Caco-2 (cell line): Measurements from ENCODE around the gene ADAMTS9. TPM values are rescaled to one million over a fixed set of nuclear protein-coding genes. Genes with fewer than 3 reads are reported as not detected.

ENCODE experiments used
- BruUV-seq: library from RNA; stranded (reverse); fragments of 400-500 nt; replicated peaks from 2 replicates; lab custom pipeline; 2021; lab: Mats Ljungman, UMichigan
- CTCF ChIA-PET: fragments of 300-600 bp; sonication (Branson Sonifier 250); formaldehyde crosslinking; loops from one replicate; lab custom pipeline; 2022; ENCODE audit warnings: antibody characterized with exemption; lab: Charles Lee
- POLR2A ChIA-PET: fragments of 300-600 bp; sonication (Branson Sonifier 250); formaldehyde crosslinking; loops from one replicate; lab custom pipeline; 2022; ENCODE audit warnings: antibody characterized with exemption; lab: Charles Lee
- DNase-seq, 2 experiments: peaks; one replicate each; pipeline versions ENCODE4 v3.0.0 to v3.0.0-alpha.2; 2020 to 2022
- H3K27me3 ChIP-seq: replicated peaks from 2 replicates; pipeline ENCODE4 v1.6.0; 2011; ENCODE audit warnings: low read length; ENCODE audit not compliant: control insufficient read depth, insufficient read depth
- H3K36me3 ChIP-seq: 2 replicates; pipeline ENCODE4 v1.5.1; 2011; ENCODE audit warnings: low read length; ENCODE audit not compliant: control insufficient read depth, insufficient read depth
- H3K4me1 ChIP-seq: fragments of 250-450 bp; sonication (Bioruptor Pico); 2 replicates; pipeline ENCODE4 v1.5.1; 2020; ENCODE audit warnings: mild to moderate bottlenecking
- H3K4me3 ChIP-seq: 2 replicates; pipeline ENCODE4 v1.5.1; 2011; ENCODE audit warnings: low read depth, mild to moderate bottlenecking, control low read depth, low read length
- H3K9me3 ChIP-seq: fragments of 250-450 bp; sonication (Bioruptor Pico); 2 replicates; pipeline ENCODE4 v1.5.1; 2020; ENCODE audit warnings: mild to moderate bottlenecking, moderate library complexity
- H3K27ac Mint-ChIP-seq: one replicate; pipeline ENCODE4 v1.8.0; 2022; ENCODE audit warnings: mixed read lengths; ENCODE audit not compliant: unreplicated experiment
- H3K27me3 Mint-ChIP-seq: one replicate; pipeline ENCODE4 v1.8.0; 2022; ENCODE audit warnings: mixed read lengths; ENCODE audit not compliant: insufficient read depth, unreplicated experiment
- H3K36me3 Mint-ChIP-seq: one replicate; pipeline ENCODE4 v1.8.0; 2022; ENCODE audit warnings: mild to moderate bottlenecking, mixed read lengths; ENCODE audit not compliant: insufficient read depth, unreplicated experiment
- H3K4me1 Mint-ChIP-seq: one replicate; pipeline ENCODE4 v1.8.0; 2022; ENCODE audit warnings: low read depth, mixed read lengths; ENCODE audit not compliant: unreplicated experiment
- H3K4me3 Mint-ChIP-seq: one replicate; pipeline ENCODE4 v1.8.0; 2022; ENCODE audit warnings: mild to moderate bottlenecking, moderate library complexity, mixed read lengths; ENCODE audit not compliant: unreplicated experiment
- H3K9me3 Mint-ChIP-seq: one replicate; pipeline ENCODE4 v1.8.0; 2022; ENCODE audit warnings: mixed read lengths; ENCODE audit not compliant: unreplicated experiment
- intact Hi-C: fragments of 100-400 bp; cut with micrococcal nuclease; formaldehyde crosslinking; loops from one replicate; pipeline ENCODE4 v1.10.0; 2022; ENCODE audit not compliant: unreplicated experiment
- total RNA-seq: library from RNA; stranded (reverse); gene quantifications from 2 replicates; pipeline ENCODE4 v1.2.3, GENCODE V29; 2022
- TF ChIP-seq, protein P1 (sequence below), 2 experiments: fragments of 200-600 bp in 1 of 2; IDR thresholded peaks; 1 replicate in 1 of 2; 2 replicates in 1 of 2; pipeline versions ENCODE4 v1.5.1 to v1.8.0; 2011 to 2022; ENCODE audit warnings: antibody characterized with exemption in 1 of 2, control low read depth in 1 of 2, inconsistent platforms in 1 of 2, low read depth in 1 of 2, low read length in 1 of 2, mild to moderate bottlenecking in 1 of 2, moderate library complexity in 1 of 2; ENCODE audit not compliant: insufficient read depth in 1 of 2, severe bottlenecking in 1 of 2, unreplicated experiment in 1 of 2

Gene ADAMTS9
- total RNA-seq, 1 experiment from 2014 or later: 4.0 TPM

DNA sequence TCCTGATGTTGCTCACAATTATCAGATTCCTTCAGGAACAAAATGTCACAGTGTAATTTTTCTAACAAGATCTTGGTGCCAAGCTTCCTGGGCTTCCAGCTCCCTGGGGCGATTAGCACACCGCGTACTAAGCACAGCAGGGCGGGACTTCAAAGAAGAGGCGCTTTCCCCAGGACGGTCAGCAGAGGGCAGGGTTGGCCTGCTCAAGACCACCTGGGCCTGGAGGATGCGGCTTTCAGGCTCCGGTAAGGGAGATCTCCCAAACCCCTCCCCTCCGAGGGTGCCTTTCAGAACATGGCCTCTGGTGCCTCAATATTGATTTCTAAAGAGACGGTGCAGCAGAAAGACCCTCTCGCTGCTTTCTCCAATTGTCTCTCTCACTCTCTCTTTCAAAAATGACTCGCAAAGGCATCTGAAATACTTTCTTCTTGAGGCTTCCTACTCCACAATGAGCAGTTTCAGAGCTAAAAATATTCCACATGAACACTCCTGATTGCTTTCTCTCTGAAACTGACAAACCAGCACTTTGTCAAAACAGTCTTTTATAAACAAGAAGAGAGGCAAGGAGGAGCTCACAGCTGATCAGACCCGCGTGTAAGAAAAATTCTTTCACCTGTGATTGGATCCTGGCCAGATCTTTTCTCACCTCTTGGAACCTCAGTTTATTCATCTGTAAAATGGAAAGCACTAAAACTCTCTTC lies 154.0 kb downstream of the ADAMTS9 start:
- intact Hi-C loops: loop anchor here (1.0 to 10.0 kb wide), 11 partner anchors 119 to 1199 kb away; no protein-coding TSS in a partner anchor
- peak; percentile 90 to 91 for DNase-seq
- Mint-ChIP-seq H3K27ac (no peak overlapping the region), H3K9me3 (no peaks in the 10 kb centered on the region), H3K4me1 (peaks cover 8% of the 10 kb centered on the region), H3K36me3 (peaks cover 6% of the 10 kb centered on the region), H3K27me3 (no peaks in the 10 kb centered on the region), H3K4me3 (no peak overlapping the region)
- Histone ChIP-seq H3K27me3 (no peaks in the 10 kb centered on the region), H3K36me3 (no peaks in the 10 kb centered on the region), H3K4me3 (no peak overlapping the region), H3K4me1 (peaks cover 16% of the 10 kb centered on the region), H3K9me3 (no peaks in the 10 kb centered on the region)
- ChIA-PET CTCF (interaction anchor here (0.5 to 1.4 kb wide), 13 partner anchors 17 to 192 kb away, joined by 3 to 6 read pairs (median 4); partner anchors contain the start of gene ADAMTS9), POLR2A (no interaction called here)
- TF ChIP-seq, protein P1, sequence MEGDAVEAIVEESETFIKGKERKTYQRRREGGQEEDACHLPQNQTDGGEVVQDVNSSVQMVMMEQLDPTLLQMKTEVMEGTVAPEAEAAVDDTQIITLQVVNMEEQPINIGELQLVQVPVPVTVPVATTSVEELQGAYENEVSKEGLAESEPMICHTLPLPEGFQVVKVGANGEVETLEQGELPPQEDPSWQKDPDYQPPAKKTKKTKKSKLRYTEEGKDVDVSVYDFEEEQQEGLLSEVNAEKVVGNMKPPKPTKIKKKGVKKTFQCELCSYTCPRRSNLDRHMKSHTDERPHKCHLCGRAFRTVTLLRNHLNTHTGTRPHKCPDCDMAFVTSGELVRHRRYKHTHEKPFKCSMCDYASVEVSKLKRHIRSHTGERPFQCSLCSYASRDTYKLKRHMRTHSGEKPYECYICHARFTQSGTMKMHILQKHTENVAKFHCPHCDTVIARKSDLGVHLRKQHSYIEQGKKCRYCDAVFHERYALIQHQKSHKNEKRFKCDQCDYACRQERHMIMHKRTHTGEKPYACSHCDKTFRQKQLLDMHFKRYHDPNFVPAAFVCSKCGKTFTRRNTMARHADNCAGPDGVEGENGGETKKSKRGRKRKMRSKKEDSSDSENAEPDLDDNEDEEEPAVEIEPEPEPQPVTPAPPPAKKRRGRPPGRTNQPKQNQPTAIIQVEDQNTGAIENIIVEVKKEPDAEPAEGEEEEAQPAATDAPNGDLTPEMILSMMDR (IDR thresholded peaks at IDR 0.05; ENCODE audit: insufficient read depth in 1 of 2, low read depth in 1 of 2, low read length in 1 of 2, severe bottlenecking in 1 of 2, unreplicated experiment in 1 of 2): peak; percentile 86 to 89
- BruUV-seq: no TSS peak

DNA sequence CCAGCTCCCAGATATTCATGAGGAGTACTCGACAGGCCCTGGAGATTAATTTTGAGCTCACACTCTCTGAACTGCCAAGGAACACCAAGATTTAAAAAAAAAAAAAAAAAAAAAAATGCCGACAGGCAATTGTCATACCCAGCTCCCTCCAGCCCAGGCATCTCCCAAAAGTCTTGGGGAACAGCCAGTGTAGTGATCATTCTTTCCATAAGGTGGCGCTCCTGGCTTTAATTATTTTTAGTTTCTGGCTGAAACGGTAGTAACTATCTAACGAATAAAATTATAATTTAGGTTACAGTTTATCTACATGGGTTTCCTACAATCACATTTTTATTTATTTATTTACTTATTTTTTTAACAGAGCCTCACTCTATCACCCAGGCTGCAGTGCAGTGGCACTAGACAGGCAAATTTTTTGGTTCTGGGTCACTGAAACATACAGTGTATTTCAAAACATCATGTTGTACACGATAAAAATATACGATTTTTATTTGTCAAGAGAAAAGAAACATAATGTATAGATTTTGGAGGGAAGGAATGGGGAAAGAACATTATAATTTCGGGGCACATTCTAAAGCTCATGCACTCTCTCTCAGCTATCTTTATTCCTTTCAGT lies 157.3 kb downstream of the ADAMTS9 start:
- Mint-ChIP-seq H3K27ac (no peak overlapping the region), H3K4me1 (no peaks in the 10 kb centered on the region), H3K9me3 (no peaks in the 10 kb centered on the region), H3K27me3 (no peaks in the 10 kb centered on the region), H3K4me3 (no peak overlapping the region), H3K36me3 (no peaks in the 10 kb centered on the region)
- no peaks in the 10 kb centered on the region for H3K36me3 ChIP-seq
- TF ChIP-seq, protein P1 (IDR thresholded peaks at IDR 0.05; ENCODE audit: insufficient read depth in 1 of 2, low read depth in 1 of 2, low read length in 1 of 2, severe bottlenecking in 1 of 2, unreplicated experiment in 1 of 2): peak; percentile 69 to 73
- H3K4me1 ChIP-seq: peaks cover 10% of the 10 kb centered on the region
- no TSS peak for BruUV-seq
- H3K4me3 ChIP-seq: no peak overlapping the region
- CTCF ChIA-PET: interaction anchor here (0.6 to 1.4 kb wide), 8 partner anchors 9 to 878 kb away, joined by 3 to 8 read pairs (median 4); no protein-coding TSS in a partner anchor
- intact Hi-C loops: loop anchor here (5.0 to 10.0 kb wide), 6 partner anchors 122 to 1202 kb away; no protein-coding TSS in a partner anchor
- POLR2A ChIA-PET: interaction anchor here (0.6 kb wide), 1 partner anchor 218 kb away, joined by 4 read pairs; no protein-coding TSS in a partner anchor
- H3K9me3 ChIP-seq: no peaks in the 10 kb centered on the region
- no peaks in the 10 kb centered on the region for H3K27me3 ChIP-seq
- peak; percentile 57 to 71 for DNase-seq

DNA sequence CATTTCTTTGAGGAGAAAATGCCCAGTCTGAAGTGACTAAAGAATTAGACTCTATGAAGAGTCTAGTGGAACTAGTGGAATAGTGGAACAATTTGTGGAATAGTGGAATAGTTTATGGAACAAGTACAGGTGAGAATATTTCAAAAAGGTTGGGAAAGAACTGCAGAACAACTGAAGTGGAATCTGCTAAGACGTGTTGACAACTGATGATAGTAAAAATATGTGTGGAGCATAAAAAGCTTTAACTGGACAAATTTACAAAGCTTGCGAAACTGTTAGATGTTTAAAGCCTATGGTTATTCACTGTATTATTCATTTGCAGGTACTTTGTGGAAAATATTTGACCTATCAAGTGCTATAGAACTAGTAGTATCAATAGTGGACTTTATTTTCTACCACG lies 164.5 kb downstream of the ADAMTS9 start:
- H3K27me3 ChIP-seq: no peaks in the 10 kb centered on the region
- BruUV-seq: no TSS peak
- no peak overlapping the region for H3K4me3 ChIP-seq
- no peak for DNase-seq
- no peaks in the 10 kb centered on the region for H3K27me3 Mint-ChIP-seq
- POLR2A ChIA-PET: no interaction called here
- H3K36me3 Mint-ChIP-seq: no peaks in the 10 kb centered on the region
- peaks cover 7% of the 10 kb centered on the region for H3K4me1 ChIP-seq
- TF ChIP-seq, protein P1 (IDR thresholded peaks at IDR 0.05; ENCODE audit: insufficient read depth in 1 of 2, low read depth in 1 of 2, low read length in 1 of 2, severe bottlenecking in 1 of 2, unreplicated experiment in 1 of 2): no peak
- intact Hi-C loops: no loop called here
- H3K36me3 ChIP-seq: no peaks in the 10 kb centered on the region; the same call in 1 of the 2 replicates
- no peak overlapping the region for H3K27ac Mint-ChIP-seq
- no peaks in the 10 kb centered on the region for H3K4me1 Mint-ChIP-seq
- no peak overlapping the region for H3K4me3 Mint-ChIP-seq
- 0 out of 2 replicates have a peak, but pooled peaks cover 7% of the 10 kb centered on the region for H3K9me3 ChIP-seq
- CTCF ChIA-PET: no interaction called here
- H3K9me3 Mint-ChIP-seq: peaks cover 26% of the 10 kb centered on the region
